ENCODE measurements around the gene XPOT.

The XPOT gene

DNA sequence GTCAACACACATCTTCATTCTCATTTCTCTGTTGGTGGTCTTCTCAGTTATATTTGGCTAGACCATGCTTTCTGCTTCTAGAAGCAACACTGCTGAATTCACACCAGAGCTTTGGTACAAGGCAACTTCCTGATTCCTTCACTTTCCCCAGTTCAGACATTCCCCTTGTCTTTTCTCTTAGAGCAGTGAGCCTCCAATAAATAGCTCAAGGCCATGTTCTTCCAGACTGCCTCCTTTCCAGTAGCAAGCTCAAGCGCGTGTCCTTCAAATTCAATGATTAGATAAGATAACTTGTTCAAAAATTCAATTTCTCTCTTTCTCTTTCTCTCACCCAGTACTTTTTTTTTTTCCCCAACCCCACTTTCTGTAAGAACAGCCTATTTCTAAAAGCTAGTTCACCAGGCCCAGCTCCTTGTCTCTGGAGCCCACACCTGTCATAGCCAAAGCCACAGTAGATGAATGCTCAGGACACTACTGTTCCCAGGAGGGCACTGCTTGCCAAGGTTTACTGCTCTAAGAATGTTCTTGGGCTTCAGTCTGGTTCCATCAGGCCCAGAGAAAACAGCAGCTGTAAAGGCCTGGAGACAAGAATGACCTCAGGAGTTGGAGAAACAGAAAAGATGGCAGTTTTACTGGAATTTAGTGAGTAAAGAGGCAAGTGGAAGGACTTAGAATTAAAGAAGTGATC, 65.4 kb downstream of the XPOT start:
- no peak overlapping the region for H3K27ac ChIP-seq
- TF ChIP-seq ZFX (IDR thresholded peaks at IDR 0.05), result no peak
- TF ChIP-seq CTCF (conservative IDR thresholded peaks at IDR 0.05), result no peak

- TF ChIP-seq CTCF (conservative IDR thresholded peaks at IDR 0.05), result no peak
- no peak overlapping the region for H3K27ac ChIP-seq
Observed at GRCh38 chr12:64470495-64470894, 66.3 kb downstream of the XPOT start.

DNA sequence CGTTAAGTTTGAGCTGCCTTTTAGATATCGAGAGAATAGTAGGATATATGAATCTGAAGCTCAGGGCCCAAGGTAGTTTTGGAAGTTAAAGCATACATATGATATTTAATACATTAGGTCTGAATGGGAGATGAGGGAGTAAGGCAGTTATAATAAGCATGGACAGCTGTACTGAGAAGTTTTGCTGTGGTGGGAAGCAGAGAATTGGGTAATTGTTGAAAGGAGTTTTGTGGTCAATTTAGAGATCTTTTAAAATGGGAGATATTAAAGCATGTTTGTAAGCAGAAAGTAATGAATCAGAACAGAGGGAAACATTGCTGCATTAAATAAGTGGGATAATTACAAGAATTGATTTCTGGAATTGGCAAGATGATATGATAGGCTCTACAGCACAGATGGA, 69.0 kb downstream of the XPOT start:
- TF ChIP-seq ZFX (IDR thresholded peaks at IDR 0.05), result no peak
- no peak for TF ChIP-seq CTCF (conservative IDR thresholded peaks at IDR 0.05)
- no peak overlapping the region for H3K27ac ChIP-seq

DNA sequence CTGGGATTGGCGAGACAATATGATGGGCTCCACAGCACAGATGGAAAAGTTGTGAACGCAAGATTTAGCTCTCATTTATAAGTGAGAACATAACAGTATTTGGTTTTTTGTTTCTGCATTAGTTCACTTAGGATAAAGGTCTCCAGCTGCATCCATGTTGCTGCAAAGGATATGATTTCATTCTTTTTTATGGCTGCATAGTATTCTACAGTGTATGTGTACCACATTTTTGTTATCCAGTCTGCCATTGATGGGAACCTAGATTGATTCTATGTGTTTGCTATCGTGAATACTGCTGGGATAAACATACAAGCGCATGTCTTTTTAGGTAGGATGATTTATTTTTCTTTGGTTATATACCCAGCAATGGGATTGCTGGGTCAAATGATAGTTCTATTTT, 71.3 kb downstream of the XPOT start:
- no peak overlapping the region for H3K27ac ChIP-seq
- TF ChIP-seq CTCF (conservative IDR thresholded peaks at IDR 0.05), result no peak
- no peak for TF ChIP-seq ZFX (IDR thresholded peaks at IDR 0.05)

GRCh38 chr12:64476844-64477243, 72.7 kb downstream of the XPOT start:
- no peak for TF ChIP-seq CTCF (conservative IDR thresholded peaks at IDR 0.05)
- no peak for TF ChIP-seq ZFX (IDR thresholded peaks at IDR 0.05)
- no peak overlapping the region for H3K27ac ChIP-seq

- H3K27ac ChIP-seq, result no peak overlapping the region
- TF ChIP-seq CTCF (conservative IDR thresholded peaks at IDR 0.05) (no peak), ZFX (IDR thresholded peaks at IDR 0.05) (no peak)
Observed at GRCh38 chr12:64478661-64479060, 74.5 kb downstream of the XPOT start.

DNA sequence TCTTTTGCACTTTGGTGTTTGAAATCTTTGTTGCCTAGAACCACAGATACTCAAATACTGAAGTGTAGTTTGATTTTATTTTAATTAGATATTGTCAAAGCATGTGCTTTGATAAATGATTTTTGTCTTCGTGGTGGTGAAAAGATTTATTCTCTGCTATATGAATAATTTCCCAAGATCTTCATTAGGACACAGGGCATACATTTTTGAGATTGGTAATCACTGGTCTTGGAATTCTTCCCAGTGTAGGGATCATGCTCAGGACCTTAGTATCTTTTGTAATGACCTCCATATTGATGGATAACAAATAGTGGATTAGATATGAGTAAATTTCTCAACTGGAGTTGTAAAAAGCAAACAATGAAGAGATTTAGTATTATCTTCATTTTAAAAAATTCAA, 76.0 kb downstream of the XPOT start:
- no peak for TF ChIP-seq CTCF (conservative IDR thresholded peaks at IDR 0.05)
- TF ChIP-seq ZFX (IDR thresholded peaks at IDR 0.05), result no peak
- H3K27ac ChIP-seq, result no peak overlapping the region

Data from C4-2B (cell line).